ENCODE measurements around the gene KRTAP9-8.
"Not testable (repeated sequence)": the region's sequence is repeated elsewhere in the genome, so short reads cannot be mapped to it uniquely, and the experiment has no call there.

KRTAP9-8 gene, protein sequence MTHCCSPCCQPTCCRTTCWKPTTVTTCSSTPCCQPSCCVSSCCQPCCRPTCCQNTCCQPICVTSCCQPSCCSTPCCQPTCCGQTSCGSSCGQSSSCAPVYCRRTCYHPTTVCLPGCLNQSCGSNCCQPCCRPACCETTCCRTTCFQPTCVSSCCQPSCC

DNA sequence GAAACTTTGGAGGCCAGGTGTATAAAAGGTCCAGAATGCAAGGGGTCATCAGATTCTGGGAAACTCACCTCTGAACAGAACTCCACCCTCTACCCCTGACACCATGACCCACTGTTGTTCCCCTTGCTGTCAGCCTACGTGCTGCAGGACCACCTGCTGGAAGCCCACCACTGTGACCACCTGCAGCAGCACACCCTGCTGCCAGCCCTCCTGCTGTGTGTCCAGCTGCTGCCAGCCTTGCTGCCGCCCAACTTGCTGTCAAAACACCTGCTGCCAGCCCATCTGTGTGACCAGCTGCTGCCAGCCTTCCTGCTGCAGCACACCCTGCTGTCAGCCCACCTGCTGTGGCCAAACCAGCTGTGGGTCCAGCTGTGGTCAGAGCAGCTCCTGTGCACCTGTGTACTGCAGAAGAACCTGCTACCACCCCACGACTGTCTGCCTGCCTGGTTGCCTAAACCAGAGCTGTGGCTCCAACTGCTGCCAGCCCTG is at the start of gene KRTAP9-8:
Gene KRTAP9-8 (plus strand): TSS at position 51 of the 489 bp plus-strand sequence. CDS start 53 bp downstream, at position 104.
- DNase-seq: not testable (repeated sequence)

DNA sequence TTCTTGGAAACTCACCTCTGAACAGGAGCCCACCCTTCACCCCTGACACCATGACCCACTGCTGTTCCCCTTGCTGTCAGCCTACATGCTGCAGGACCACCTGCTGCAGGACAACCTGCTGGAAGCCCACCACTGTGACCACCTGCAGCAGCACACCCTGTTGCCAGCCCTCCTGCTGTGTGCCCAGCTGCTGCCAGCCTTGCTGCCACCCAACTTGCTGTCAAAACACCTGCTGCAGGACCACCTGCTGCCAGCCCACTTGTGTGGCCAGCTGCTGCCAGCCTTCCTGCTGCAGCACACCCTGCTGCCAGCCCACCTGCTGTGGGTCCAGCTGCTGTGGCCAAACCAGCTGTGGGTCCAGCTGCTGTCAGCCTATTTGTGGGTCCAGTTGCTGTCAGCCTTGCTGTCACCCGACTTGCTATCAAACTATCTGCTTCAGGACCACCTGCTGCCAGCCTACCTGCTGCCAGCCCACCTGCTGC is 47.9 kb upstream of the KRTAP9-8 start, which contains the start of gene KRTAP9-1:
Gene KRTAP9-1 (plus strand): TSS at position 51 of the 482 bp plus-strand sequence. CDS start 0 bp downstream, at position 51.
- not testable (repeated sequence) for DNase-seq

DNA sequence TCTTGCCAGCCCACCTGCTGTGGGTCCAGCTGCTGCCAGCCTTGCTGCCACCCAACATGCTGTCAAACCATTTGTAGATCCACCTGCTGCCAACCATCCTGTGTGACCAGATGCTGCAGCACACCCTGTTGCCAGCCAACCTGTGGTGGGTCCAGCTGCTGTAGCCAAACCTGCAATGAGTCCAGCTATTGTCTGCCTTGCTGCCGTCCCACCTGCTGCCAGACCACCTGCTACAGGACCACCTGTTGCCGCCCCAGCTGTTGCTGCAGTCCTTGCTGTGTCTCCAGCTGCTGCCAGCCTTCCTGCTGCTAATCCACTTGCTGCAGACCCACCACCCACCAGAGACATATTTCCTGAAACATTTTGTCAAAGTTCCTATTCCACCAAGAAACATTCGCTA is 47.5 kb upstream of the KRTAP9-8 start:
- no peak for DNase-seq

DNA sequence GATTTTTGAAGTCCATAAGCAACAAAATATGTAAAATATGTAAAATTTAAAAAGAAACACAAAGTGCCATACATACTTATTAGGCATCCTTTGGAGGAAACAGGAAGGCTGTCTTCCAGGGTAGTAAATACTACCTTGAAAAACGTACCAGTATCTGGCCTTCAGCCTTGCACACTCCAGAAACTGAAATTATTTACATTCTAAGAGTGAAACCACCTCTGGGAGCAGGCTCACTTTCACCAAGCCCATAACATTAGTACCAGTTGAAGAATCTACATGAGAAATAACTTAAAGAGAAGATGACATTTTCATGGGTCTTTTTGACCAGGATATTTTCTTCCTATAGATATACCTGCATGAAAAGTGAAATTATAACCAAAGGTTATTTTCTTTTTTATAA is 41.7 kb upstream of the KRTAP9-8 start:
- DNase-seq: no peak

DNA sequence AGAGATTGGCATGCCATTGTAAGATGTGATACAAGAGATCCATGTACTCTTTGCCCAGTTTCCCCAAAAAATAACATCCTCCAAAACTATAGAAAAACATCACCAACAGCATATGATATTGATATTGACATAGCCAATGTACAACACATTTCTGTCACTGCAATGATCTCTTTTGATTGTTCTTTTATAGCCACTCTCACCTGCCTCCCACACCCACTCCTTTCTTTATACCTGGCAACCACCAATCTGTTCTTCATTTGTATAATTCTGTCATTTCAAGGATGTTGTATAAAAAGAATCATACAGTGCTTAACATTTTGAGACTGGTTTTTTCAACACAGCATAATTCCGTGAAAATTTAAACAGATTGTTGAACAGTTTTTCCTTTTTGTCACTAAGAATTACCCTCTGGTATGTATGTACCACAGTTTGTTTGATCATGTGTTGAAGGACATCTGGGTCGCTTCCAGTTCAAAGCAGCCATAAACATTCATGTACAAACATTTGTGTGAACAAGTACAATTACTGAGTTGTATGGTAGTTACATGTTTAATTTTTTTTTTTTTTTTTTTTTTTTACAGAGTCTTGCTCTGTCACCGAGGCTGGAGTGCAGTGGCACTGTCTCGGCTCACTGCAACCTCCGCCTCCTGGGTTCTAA is 38.2 kb upstream of the KRTAP9-8 start:
- DNase-seq: no peak

DNA sequence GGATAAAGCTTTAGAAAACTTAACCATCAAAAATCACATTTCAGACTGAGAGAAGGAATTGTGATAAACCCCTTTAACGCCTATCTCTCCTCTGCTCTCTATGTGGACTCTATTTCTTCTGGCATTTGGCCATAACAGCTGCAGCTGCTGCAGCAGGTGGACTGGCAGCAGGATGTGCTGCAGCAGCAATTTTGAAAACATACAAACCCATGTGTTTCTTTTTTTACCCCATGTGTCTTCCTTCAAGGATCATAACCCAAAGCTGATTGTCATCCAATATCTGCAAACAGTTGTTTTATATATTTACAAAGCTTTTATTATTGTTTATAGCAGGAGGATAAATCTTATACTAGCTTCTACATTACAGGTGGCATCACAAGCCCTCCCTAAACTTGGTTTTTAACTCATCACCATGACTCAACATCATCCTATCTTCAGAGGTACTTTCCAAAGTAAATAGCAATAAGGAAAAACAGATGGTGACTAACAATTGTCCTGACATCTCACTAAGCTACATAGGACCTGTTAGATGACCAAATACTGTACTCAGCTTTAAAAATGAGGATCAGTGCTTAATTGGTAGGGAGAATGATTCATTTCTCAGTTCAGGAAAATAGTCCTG is 25.8 kb upstream of the KRTAP9-8 start:
- no peak for DNase-seq

DNA sequence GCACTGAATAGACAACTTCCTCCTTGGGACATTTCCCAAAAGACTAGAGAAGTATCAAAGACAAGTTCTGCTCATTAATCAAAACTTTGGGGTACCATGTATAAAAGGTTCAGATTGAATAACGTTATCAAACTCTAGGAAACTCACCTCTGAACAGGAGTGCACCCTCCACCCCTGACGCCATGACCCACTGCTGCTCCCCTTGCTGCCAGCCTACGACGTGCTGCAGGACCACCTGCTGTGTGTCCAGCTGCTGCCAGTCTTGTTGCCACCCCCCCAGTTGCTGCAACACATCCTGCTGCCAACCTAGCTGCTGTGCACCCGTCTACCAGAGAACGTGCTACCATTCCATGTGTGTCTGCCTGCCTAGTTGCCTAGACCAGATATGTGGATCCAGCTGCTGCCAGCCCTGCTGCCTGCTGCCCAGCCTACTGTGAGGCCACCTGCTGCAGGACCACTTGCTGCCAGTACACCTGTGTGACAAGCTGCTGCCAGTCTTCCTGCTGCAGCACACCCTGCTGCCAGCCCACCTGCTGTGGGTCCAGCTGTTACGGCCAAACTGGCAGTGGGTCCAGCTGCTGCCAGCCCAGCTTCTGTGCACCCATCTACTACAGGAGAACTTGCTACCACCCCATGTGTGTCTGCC is 25.2 kb upstream of the KRTAP9-8 start:
- DNase-seq: no peak

DNA sequence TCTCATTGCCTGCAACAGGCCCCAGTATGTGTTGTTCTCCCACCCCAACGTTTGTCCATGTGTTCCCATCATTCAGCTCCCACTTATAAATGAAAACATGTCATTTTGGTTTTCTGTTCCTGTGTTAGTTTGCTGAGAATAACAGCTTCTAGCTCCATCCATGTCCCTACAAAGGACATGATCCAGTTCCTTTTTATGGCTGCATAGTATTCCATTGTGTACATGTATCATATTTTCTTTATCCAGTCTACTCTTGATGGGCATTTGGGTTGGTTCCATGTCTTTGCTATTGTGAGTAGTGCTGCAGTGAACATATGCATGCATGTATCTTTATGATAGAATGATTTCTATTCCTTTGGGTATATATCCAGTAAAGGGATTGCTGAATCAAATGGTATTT is 22.1 kb upstream of the KRTAP9-8 start:
- no peak for DNase-seq

DNA sequence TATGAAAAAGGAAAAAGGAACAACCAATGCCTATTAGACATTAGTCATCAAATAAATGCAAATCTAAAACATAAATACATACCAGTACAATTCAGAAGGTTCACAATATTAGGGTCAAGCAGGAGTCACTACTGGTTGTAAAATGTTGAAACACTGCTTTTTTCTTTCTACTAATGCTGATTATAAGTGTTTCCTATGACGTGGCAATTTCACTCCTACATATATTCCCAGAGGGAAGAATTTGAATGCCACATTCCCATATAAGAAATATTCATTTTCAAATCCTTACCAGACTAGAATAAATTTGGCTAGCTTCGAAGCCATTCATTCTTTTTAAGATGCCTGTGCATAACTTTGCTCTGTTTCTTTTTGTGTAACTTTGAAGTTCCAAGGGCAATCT is 14.0 kb upstream of the KRTAP9-8 start:
- no peak for DNase-seq

DNA sequence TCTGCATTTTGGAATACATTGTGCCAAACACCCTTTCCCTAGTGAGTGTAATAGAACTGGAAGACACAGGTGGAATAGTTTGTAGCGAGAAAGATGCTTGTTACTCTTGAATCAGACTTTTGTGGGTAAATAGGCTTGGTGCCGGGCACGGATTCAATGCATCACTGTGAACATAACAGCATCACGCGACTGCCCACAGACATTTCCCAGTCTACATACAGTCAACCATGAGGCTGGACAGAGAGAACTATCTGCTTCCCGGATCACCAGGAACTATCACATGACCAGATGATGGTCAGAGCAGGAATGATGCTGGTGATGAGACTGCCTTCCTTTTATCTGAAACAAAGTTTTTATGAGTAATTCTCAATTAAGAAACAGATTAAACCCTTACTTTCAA is 11.7 kb upstream of the KRTAP9-8 start:
- DNase-seq: no peak

DNA sequence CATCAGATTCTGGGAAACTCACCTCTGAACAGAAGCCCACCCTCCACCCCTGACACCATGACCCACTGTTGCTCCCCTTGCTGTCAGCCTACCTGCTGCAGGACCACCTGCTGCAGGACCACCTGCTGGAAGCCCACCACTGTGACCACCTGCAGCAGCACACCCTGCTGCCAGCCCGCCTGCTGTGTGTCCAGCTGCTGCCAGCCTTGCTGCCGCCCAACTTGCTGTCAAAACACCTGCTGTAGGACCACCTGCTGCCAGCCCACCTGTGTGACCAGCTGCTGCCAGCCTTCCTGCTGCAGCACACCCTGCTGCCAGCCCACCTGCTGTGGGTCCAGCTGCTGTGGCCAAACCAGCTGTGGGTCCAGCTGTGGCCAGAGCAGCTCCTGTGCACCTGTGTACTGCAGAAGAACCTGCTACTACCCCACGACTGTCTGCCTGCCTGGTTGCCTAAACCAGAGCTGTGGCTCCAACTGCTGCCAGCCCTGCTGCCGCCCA is 11.2 kb upstream of the KRTAP9-8 start, which contains the start of gene KRTAP9-2:
Gene KRTAP9-2 (plus strand): TSS at position 51 of the 498 bp plus-strand sequence. CDS start 7 bp downstream, at position 58.
- not testable (repeated sequence) for DNase-seq

DNA sequence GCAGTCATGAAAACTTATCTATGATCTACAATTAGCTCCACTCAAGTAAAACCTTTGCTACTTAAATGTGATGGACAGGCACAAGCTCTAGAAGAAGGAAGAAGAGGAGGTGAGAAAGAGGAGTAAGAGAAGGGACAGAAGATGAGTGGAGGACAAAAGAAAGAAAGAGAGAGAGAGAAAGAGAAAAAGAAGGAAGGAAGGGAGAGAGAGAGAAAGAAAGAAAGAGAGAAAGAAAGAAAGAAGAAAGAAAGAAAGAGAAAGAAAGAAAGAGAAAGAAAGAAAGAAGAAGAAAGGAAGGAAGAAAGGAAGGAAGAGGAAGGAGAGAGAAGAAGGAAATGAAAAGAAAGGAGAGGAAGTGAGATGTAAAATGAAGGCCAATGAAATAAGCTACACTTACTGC is 7.7 kb upstream of the KRTAP9-8 start:
- DNase-seq: no peak

DNA sequence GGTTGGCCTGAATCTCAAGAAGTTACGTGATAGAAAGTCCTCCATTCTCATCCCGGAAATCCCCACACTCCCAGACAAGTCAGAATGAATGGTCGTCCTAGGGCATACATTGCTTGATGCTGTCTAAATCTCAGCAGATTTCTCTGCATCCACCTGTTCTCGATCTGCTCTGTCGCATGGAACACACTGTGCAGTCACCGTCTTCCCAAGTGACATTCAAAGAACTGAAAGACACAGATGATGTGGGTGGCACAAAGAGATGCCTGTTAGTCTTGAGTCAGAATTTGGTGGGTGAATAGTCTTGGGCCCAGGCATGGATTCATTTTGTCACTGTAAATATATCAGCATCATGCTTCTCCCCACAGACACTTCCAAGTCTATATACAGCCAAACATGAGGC is 6.1 kb upstream of the KRTAP9-8 start:
- DNase-seq: no peak

DNA sequence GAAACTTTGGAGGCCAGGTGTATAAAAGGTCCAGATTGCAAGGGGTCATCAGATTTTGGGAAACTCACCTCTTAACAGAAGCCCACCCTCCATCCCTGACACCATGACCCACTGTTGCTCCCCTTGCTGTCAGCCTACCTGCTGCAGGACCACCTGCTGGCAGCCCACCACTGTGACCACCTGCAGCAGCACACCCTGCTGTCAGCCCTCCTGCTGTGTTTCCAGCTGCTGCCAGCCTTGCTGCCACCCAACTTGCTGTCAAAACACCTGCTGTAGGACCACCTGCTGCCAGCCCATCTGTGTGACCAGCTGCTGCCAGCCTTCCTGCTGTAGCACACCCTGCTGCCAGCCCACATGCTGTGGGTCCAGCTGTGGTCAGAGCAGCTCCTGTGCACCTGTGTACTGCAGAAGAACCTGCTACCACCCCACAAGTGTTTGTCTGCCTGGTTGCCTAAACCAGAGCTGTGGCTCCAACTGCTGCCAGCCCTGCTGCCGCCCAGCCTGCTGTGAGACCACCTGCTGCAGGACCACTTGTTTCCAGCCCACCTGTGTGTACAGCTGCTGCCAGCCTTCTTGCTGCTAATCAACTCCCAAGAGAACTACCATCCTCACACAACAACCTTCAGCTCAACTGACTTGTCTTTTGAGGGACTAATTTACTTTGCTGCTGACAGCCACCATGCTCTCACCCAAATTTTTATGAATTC is 5.2 kb upstream of the KRTAP9-8 start, which contains the start of gene KRTAP9-3:
Gene KRTAP9-3 (plus strand): TSS at position 51 of the 707 bp plus-strand sequence. CDS start 53 bp downstream, at position 104.
- DNase-seq: not testable (repeated sequence)

DNA sequence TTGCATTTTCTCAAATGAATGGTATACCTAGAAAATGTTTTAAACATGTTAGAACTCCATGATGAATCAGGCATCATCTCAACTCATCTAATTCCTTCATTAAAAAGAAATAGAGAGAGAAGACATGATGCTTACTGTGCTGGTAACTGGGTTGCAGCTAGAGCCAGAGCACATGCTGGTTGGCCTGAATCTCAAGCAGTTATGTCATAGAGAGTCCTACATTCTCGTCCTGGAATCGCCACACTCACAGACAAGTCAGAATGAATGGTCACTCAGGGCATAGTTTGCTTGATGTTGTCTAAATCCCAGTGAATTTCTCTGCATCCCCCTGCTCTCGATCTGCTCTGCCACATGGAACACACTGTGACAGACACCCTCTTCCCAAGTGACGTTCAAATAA is 683 bp upstream of the KRTAP9-8 start:
- DNase-seq: not testable (repeated sequence)

DNA sequence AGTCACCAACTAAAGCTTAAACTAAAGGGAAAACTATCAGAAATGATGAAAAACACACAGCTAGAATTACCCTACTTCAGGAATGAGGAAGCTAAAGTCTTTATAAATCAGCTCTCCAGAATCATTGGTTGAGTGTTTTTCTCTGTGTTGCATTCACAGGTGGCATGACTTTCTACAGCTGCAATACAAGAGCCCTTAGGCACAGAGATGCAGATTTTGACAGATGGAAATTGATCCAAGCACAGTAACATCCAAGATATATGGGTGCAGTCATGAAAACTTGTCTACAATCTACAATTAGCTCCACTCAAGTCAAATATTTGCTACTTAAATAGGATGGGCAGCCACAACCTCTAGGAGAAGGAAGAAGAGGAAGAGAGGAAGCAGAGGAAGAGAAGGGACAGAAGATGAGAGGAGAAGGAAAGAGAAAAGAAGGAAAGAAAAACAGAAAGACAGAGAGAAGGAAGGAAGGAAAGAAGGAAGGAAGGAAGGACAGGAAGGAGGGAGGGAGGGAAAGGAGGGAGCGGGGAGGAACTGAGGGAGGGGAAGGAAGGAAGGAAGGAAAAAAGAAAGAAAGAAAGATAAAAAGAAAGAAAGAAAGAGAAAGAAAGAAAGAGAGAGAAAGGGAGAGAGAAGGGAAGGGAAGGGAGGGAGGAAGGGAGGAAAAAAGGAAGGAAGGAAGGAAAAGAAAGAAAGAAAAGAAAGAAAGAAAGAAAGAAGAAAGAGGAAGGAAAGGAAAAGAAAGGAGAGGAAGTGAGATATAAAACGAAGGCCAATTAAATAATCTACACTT is 9.4 kb downstream of the KRTAP9-8 start:
- not testable (repeated sequence) for DNase-seq

DNA sequence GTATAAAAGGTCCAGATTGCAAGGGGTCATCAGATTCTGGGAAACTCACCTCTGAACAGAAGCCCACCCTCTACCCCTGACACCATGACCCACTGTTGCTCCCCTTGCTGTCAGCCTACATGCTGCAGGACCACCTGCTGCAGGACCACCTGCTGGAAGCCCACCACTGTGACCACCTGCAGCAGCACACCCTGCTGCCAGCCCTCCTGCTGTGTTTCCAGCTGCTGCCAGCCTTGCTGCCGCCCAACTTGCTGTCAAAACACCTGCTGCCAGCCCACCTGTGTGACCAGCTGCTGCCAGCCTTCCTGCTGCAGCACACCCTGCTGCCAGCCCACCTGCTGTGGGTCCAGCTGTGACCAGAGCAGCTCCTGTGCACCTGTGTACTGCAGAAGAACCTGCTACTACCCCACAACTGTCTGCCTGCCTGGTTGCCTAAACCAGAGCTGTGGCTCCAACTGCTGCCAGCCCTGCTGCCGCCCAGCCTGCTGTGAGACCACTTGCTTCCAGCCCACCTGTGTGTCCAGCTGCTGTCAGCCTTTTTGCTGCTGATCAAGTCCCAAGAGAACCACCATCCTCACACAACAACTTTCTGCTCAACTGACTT is 11.9 kb downstream of the KRTAP9-8 start, which contains the start of gene KRTAP9-4:
Gene KRTAP9-4 (plus strand): TSS at position 51 of the 604 bp plus-strand sequence. CDS start 34 bp downstream, at position 85.
- not testable (repeated sequence) for DNase-seq

DNA sequence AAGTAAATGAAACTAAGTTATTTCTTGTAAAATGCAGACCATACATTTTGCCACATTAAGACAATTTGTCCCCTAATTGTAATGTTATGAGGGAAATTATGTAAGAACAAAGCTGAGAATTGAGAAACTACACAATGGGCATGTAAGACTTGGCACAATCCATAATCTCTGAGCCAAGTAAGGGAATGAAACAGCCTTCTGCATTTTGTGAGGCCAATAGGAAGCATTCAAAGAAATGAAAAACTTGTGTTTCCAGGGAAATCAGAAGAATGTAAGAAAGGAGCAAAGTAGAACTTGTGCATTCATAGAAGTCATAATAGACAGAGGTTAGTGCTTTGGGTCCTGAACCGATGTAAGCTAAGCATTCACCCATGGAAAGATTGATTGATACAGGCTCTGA is 13.5 kb downstream of the KRTAP9-8 start:
- DNase-seq: no peak

DNA sequence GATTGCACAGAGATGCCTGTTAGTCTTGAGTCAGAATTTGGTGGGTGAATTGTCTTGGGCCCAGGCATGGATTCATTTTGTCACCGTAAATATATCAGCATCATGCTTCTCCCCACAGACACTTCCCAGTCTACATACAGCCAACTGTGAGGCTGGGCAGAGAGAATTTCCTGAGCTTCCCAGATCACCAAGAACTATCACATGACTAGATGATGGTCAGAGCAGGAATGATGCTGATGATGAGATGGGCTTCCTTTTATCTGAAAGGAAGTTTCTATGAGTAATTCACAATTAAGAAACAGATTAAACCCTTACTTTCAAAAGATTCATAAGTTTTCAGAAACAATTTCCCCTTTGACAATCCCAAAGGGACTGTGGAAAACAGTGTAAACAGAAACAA is 17.1 kb downstream of the KRTAP9-8 start:
- DNase-seq: no peak
